ENCODE results near the gene KIRREL1. TPM values are rescaled to one million over a fixed set of nuclear protein-coding genes. Genes with fewer than 3 reads are reported as not detected.

KIRREL1 gene
- total RNA-seq, 1 donor from 2014 or later, result 2.2 TPM

DNA sequence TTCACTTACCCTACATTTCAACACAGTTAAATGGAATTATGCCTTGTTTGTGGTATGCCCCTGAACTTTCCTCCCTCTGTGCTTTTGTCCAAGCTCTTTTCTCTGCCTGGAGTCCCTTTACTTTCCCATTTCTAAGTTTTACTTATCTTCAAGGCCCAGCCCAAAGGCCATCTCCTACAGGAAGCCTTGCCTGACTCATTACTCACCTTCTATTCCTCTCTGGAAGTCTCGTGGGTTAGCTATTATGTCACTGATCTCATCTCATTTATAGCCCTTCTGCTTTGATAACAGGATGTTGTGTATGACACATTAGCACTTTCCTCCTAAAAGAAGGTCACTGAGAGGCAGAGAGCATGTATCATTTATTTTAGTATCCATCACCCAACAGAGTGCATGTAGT is 108.5 kb downstream of the KIRREL1 start:
- no peak for ATAC-seq
- no peak for DNase-seq (ENCODE audit: low spot score)

DNA sequence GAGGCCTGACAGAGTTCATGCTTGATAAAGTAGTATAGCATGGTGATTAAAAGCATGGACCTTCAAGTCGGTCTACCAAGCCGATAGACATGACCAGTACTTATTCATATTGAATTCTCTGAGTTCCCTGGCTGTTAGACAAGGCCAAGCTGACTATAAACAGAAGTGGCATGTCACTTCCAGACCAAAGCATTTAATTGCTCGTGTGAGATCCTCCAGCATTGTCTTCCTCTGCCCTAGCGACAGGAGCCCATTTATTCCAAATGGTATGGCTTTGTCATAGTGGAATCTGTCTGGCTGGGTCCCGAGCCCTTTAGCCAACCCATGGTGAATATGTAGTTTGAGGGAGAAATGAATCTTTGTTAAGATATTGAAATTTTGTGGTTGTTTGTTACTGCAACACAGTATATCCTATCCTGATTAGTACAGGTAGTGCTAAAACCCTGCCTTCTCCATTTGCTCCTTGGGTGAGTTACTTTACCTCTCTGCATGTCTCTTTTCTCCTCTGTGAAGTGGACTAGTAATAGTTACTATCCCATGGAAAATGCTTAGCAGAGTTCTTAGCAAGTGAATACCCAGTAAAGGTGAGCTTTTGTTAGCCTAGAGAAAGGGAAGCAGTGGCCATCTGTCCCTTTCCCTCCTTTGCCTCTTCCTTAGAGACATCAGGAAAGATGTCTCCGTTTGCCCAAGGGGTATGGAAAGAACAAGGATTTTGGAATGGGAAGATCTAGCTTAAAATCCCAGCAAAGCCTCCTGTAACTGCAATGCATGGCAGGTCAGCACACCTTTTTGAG is 109.6 kb downstream of the KIRREL1 start:
- no peak for ATAC-seq
- no peak for DNase-seq (ENCODE audit: low spot score)

DNA sequence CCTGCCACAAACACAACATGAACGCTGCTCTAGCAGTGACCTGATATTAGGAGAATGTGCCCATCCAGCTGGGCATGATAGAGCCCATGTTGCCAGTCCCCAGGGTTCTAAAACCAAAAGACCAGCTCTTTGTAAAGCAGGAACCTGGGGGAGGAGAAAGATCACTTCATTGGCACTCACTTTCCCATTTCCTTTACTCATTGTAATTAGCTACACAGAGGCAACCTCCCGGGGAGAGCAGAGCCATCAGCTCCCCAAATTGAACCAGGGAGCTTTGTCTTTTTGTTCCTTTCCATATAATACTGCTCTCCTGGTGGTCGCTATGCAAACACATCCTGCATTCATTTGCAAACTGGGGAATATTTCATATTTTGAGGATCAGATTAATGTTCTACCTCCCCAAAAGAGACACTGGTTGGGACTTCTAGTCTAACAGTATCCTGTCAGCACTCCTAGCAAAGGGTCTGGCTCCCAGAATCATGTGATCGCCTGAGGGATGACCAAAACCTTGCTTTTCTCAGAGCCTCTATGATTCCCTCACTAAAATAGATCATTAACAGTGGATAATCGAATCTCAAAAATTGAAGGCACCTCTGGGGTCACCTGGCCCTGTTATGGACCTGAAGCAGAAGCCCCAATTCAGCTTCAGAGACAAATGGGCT is 110.5 kb downstream of the KIRREL1 start:
- ATAC-seq (no peak), DNase-seq (ENCODE audit: low spot score) (no peak)

DNA sequence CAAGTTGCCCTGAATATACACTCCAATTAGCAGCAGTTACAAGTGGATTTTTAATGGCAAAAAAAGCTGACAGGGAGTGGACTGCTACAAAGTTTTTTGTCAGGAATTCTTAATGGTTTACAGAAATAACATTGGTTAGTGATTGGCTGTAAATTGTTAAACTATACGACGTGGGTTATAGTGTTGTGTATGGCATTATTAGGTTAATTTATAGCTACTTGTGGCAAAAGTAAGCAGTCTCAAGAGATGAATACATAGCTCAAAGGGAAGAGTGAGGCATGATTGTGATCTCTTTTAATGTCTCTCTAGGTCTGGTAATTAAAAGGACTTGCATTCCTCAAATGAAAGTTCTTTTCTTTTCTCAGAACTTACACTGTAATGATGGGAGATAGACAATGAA is 111.4 kb downstream of the KIRREL1 start:
- ATAC-seq (no peak), DNase-seq (ENCODE audit: low spot score) (no peak)

DNA sequence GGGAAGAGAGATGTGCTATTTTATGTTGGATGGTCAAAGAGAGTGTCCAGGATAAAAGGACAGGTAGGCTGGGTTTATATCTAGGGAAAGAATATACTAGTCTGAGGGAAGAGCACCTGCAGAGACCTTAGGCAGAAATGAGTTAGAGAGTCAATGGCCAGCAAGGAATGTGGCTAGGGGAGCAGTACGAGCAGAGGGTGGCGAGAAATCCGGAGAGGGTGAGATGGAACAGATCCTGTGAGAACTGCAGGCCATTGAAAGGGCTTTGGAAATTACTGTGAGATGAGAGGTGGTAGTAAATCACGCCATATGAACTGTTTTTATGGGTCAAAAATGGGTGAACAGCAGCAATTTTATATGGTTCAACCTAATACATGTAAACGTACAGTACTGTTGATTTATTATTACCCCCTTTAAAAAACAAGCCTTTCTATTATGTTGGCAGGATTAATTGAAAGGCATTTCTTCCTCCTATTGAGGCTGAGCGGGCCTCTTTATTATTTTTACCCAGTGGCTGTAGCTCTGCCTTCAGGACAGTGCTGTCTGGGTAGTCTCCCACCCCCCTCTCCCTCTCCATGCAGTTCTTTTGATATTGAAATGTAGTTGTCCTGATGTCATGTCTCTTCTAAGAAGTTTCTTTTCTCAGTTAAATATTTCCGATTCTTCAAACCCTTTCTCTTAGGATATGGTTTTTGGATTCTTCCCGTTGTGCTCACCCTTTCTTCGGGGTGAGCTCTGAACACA is 112.1 kb downstream of the KIRREL1 start:
- ATAC-seq (no peak), DNase-seq (ENCODE audit: low spot score) (no peak)

DNA sequence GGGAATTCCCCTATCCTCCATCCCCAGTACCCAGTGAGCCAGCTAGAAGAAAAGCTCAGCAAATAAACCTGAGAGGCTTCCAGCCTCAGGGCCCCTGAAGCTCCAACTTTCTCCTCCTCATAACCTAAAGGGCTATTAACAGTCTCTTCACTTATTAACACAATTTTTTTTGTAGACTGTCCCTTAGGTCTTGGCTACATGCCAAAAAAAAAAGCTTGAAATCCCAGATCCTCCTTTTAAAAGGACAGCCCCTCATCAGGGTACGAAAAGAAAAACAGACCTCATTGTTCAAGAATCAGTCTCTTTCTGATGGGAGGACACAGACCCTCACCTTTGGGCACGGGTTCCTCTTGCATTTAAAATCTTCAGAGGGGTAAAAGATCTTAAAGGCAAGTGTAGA is 114.5 kb downstream of the KIRREL1 start:
- ATAC-seq (no peak), DNase-seq (ENCODE audit: low spot score) (no peak)

DNA sequence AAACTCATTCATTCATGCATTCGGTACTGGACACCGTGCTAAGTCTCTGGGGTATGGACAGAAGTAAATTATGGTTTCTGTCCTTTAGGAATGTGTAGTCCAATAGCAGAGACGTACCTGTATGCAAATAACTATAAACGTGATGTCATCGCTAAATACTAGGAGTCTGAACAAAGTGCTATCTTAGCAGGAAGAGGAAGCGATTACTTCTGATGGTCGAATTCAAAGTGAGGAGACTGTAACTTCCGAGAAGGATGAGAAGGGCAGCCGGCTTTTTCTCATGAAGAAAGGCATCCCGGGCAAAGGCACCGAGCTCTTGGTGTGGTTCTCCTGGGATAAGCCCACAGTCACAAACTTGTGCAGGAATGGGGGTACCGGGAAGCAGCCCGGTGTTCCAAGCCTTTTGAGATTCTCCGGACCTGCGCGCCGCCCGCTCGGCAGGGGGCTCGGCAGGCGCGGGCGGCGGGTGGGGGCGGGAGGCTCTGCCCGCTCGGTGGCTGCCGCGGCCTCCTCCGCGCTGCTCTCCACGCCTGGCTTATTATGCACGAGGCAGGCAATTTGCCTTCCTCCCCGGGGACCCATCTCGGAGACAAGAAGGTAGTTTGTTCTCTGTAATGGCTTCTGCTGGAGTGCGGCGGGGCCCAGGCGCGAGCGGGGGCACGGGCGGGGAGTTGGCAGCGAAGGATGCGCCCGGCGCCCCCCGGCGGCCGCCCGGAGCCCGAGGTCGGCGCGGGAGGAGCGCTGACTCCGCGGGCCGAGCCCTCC is 119.7 kb downstream of the KIRREL1 start:
- DNase-seq (ENCODE audit: low spot score), result no peak
- peak; percentile 50 for ATAC-seq

DNA sequence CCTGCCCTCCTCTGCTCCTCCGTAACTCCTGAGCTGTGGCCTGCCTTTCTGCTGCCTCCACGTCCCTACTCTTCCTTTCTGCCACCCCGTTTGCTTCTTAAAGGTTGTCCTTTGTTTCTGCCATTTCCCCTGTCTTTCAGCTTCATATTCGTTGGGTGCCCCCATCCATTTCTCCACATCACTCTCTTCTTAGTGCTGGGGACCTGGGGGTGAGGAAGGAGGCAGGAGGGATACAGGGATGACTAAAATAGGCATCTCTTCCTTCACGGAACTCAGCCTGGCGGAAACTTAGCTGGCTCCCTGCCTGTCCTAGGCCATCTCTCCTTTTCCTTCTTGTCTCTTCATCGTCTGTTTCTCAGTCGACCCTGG is 120.3 kb downstream of the KIRREL1 start:
- no peak for ATAC-seq
- DNase-seq (ENCODE audit: low spot score), result no peak

DNA sequence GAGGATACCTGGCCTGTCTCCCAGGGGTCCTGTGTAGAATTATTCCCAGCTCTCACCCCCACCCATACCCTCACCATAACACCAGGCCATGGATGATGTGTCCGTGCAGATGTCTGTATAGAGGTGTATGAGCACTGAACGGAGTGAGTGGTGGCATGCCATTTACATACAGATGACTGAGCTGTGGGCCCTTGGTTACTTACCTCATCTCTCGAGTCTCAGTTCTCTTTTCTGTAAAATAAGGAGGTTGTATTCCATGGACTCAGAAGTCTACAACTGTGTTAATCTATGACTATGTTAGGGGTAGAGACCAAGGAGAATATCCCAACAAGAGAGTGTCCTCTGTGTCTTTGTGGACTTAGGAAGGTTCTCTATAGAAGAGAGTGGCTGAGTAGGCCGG is 121.7 kb downstream of the KIRREL1 start:
- no peak for ATAC-seq
- no peak for DNase-seq (ENCODE audit: low spot score)

DNA sequence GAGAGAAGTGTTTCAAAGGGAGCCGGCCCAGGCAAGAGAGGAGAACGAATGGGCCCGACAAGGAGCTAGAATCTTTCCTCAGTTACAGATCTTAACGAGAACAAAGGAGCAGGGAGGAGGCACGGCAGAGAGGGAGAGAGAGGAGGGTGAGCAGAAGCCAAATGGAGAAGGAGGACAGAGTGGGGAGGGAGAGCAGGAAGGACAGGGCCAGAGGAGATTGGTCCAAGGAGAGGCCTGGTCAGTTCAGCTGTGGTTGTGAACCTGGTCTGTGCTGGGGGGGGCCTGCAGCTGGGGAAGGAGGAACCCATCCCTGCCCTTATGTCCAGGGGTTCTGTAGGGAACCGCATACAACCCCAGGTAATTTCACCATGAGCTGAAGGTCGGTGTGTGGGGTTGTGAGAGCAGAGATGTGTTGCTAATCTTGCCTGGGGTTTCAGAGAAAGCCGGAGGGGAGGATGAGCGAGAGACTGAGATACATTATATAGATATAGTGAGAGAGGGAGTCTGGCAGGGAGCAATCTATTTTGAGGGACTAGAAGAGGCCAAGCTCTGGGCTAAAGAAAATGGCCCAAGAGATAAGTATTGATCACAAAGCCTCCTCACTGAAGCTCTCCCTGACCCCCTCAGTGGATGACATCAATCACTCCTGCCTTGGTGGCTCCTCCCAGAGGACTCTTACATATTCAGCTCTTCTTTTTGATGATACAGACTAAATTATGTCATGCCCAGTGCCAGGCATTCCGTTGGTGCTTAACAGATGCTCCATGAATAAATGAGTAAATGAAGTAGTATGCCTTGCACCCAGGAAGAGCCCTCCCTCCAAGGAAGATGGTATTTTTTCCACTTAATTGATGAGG is 123.1 kb downstream of the KIRREL1 start:
- no peak for DNase-seq (ENCODE audit: low spot score)
- ATAC-seq, result no peak

DNA sequence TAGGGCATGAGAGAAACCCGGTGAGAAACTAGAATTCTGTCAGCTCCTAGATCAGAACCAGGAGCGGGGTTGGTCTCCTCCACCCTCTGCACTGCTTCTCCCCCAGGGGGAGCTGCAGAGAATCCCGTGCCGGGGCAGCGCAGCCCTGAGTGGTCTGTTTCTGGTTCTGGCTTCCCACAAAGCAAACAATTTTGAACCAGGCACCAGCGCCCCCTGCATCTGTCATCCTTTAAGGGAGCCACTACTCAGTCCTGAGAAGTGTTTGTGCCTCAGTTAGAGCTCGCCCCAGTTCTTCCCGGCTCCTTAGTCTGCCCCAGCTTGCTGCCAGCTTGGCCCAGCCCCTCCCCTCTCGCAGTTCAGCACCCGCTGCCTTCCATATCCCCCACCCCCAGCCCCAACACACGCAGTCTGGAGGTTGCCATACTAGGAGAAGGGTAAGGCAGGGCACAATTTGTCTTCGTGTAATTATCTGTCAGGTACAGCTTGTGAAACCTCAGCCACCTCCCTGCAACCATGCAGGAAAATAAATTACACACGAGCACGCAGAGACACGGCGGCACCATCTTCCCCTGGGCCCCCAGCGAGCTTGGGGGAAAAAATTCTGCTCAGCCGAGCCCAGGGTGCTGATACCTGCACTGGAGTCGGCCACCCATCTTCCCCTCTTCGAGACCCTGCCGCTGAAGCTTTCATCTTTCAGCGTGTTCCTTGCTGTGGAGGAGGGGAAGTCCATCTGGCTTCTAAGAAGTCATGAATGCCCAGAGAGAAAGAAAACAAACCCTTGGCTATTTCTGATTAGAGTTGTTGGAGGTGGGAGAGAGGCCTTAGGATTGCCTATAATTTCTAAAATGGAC is 124.6 kb downstream of the KIRREL1 start:
- DNase-seq (ENCODE audit: low spot score) (no peak), ATAC-seq (peak; percentile 66)

DNA sequence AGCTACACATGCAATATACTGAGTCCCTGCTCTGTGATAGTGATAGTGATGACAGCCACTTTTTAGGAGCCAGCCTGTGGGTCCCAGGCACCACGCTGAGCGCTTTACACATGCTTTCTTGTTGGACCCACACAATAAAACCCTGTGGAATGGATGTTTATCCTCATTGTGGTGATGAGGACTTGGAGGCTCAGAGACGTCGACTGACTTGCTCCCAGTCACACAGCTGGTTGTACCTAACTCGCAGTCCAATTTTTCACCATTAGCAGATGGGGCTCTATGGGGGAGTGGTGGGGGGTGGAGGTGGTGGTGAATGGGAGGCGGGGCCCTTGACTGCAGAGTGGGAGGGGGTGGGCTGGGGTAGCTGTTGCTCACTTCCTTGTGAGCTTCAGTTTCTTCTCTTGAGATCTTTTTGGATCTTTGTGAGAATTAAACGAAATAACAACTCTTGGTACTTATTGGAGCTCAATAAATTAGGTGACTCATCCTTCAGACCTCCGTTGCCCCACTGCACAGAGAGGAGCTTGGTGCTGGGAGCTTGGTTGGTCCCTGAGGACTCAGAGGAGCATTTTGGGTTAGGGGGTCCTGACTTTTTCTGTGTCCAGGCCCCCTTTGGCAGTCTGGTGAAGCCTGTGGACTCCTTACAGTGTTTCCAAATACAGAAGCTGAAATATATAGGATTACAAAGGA is 125.4 kb downstream of the KIRREL1 start:
- ATAC-seq (no peak), DNase-seq (ENCODE audit: low spot score) (no peak)

DNA sequence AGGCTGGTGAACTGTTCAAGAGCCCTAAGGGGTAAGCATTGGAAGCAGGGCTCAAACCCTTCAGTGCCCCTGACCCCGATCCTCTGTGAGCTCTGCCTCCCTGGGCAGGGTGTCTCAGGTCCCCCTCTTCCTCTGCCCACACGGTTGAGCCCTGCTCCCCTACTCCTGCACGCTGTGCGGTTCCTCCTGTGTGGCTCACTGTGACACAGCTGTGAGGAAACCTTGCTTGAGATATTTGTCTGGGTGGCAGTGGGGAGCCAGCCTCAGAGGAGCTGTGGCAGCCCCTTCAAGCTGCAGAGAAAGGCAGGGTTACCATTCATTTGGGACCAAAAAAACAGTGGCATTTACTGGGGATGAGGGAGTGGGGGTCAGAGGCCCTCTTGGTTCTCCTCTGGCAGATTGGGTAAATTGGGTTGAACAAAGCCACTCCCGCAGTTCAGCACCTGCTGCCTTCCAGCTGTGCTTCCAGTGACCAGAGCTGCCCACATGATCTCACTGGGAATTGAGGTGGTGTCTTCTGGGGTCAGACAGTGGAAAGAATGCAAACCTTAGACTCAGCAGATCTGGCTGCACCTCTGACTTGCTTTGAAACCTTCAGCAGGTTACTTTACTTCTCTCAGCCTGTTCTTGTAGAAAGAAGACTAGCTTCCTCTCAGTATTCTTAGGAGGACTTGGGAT is 126.7 kb downstream of the KIRREL1 start:
- no peak for ATAC-seq
- no peak for DNase-seq (ENCODE audit: low spot score)

DNA sequence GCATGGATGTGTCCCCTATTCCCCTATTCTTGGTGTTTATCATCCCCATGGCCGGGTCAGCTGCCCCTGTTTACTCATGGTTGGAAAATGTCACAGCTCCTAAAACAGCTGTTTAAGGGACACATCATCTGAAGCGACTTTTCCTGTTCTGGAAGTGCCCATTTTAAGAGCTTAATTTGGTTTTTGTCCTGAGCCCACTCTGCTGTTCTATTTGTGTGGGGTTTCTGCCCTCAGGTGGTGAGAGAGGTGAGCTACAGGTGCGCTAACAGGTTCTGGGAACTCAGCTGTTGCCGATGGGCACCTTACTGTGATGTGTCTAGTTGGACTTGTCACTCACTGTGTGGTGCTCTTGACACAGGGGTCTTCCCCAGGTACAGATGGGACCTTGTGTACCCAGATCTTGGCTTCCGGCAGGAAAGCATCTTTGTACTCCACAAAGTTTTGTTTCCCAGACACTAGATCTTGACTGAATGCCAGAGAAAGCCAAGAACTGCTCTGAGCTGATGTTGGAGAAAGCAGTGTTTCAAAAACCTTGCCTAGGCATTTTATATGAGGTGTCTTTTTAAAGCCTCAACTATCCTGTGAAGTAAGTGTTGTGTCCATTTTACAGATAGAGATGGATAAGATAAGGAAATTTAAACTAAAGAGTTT is 128.3 kb downstream of the KIRREL1 start:
- DNase-seq (ENCODE audit: low spot score), result no peak
- ATAC-seq, result peak; percentile 77

DNA sequence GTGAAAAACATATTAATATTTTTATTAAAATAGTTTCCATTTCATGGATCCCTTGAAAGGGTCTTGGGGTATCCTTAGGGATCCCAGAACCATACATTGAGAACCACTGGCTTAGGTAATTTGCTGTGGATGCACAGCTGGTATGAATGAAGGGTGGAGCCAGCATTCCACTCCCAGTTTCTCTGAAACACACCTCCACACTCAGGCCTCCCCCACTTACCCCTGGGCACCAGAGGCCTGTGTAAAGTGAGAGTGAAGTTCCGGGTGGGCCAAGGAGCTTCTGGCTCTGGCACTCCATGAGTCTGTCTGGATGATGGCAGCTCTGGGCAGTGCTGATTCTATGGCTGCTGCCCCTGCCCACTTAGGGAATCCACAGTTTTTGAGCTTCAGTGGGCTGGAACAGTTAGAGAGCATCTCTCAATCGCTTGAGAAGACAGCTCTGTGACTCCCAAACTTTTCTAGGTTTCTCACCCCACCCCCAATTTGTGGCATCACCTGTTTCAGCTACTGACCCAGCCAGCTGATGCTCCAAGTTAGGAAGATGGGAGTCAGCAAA is 129.5 kb downstream of the KIRREL1 start:
- no peak for ATAC-seq
- no peak for DNase-seq (ENCODE audit: low spot score)

DNA sequence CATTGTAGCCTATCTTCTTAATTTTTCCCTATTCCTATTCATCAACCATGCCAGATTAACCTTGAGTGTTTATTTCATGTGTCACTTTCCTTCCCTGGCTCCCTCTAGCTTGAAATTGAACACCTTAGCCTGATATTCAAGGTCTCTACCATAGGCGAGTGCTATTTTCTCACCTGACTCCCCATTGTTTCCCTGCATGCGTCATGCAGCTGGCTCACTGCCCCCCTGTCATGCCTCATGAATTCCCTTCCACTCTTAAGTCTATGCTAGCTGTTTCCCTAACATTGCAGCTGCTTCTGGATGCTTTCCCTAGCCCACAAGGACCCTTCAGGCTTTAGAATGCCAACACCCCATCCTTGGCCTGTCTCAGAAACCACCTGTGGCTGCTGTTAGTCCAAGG is 130.6 kb downstream of the KIRREL1 start:
- ATAC-seq (no peak), DNase-seq (ENCODE audit: low spot score) (no peak)

DNA sequence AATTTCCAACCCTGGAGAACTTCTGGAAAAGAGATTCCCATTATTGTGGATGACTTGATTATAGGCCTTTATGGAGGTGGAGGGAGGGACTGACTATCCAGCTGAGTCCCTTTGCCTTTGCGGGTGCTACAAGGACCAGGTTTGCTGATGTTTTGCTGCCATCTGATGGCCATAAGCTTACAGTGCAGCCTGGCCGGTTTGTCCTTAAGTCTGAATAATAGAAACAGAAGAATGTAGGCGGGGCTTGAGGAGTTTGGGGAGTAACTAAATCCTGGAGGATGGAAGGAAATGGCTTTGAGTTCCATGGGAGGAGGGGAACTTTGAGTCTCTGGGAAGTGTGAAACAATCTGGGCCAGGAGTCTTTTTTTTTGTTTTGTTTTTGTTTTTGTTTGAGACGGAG is 131.6 kb downstream of the KIRREL1 start:
- ATAC-seq (peak; percentile 98), DNase-seq (ENCODE audit: low spot score) (peak; percentile 74)

Measured in left lobe of liver (tissue), 2 donors.